ENCODE measurements around the gene MAS1L.
"Not testable (repeated sequence)": the region's sequence is repeated elsewhere in the genome, so short reads cannot be mapped to it uniquely, and the experiment has no call there.

MAS1L gene

GRCh38 chr6:29456971-29457370, 30.8 kb downstream of the MAS1L start, which contains the start of the genes OR11A1 and OR2H1:
OR11A1 (minus strand) TSS chr6:29457071; CDS start chr6:29427641, 29,430 bp downstream.
OR2H1 (plus strand) TSS chr6:29457155; CDS start chr6:29461770, 4,615 bp downstream.
- Histone ChIP-seq H3K79me2 (ENCODE audit: insufficient read depth, low read length) (no peaks in the 10 kb centered on the region), H4K20me1 (ENCODE audit: insufficient read depth, low read length) (no peaks in the 10 kb centered on the region), H3K4me2 (ENCODE audit: low read length) (no peak within 1 kb of the TSS), H3K27ac (ENCODE audit: low read depth, low read length, poor library complexity, severe bottlenecking) (no peak within 1 kb of the TSS), H2AFZ (ENCODE audit: low read length) (no peak within 1 kb of the TSS), H3K4me3 (ENCODE audit: low read depth, low read length, poor library complexity, severe bottlenecking) (no peak within 1 kb of the TSS), H3K9ac (ENCODE audit: low read length) (no peak within 1 kb of the TSS), H3K9me3 (ENCODE audit: low read length) (no peaks in the 10 kb centered on the region), H3K36me3 (ENCODE audit: insufficient read depth, low read length) (no peaks in the 10 kb centered on the region), H3K27me3 (ENCODE audit: insufficient read depth, low read length) (no peaks in the 10 kb centered on the region), H3F3A (ENCODE audit: insufficient read depth, low read length) (no peaks in the 10 kb centered on the region), H3K4me1 (ENCODE audit: insufficient read depth, low read length, severe bottlenecking) (no peaks in the 10 kb centered on the region), H3K9me2 (ENCODE audit: low read depth, low read length) (no peaks in the 10 kb centered on the region; the same call in 1 of the 2 replicates)
- TF ChIP-seq EZH2 (IDR thresholded peaks at IDR 0.05; ENCODE audit: borderline replicate concordance, low read length) (no peak), CTCF (IDR thresholded peaks at IDR 0.05; ENCODE audit: low read length) (no peak)

GRCh38 chr6:29451471-29452193, 36.1 kb downstream of the MAS1L start:
- Histone ChIP-seq H3K4me2 (ENCODE audit: low read length) (no peak overlapping the region), H2AFZ (ENCODE audit: low read length) (no peak overlapping the region), H3K9me2 (ENCODE audit: low read depth, low read length) (no peaks in the 10 kb centered on the region; the same call in 1 of the 2 replicates), H3K79me2 (ENCODE audit: insufficient read depth, low read length) (no peaks in the 10 kb centered on the region), H3K4me1 (ENCODE audit: insufficient read depth, low read length, severe bottlenecking) (no peaks in the 10 kb centered on the region), H4K20me1 (ENCODE audit: insufficient read depth, low read length) (no peaks in the 10 kb centered on the region), H3K9ac (ENCODE audit: low read length) (no peak overlapping the region), H3K27ac (ENCODE audit: low read depth, low read length, poor library complexity, severe bottlenecking) (no peak overlapping the region), H3K4me3 (ENCODE audit: low read depth, low read length, poor library complexity, severe bottlenecking) (no peak overlapping the region), H3F3A (ENCODE audit: insufficient read depth, low read length) (no peaks in the 10 kb centered on the region), H3K27me3 (ENCODE audit: insufficient read depth, low read length) (0 out of 2 replicates have a peak, but pooled peaks cover 3% of the 10 kb centered on the region), H3K9me3 (ENCODE audit: low read length) (no peaks in the 10 kb centered on the region), H3K36me3 (ENCODE audit: insufficient read depth, low read length) (no peaks in the 10 kb centered on the region)
- TF ChIP-seq EZH2 (IDR thresholded peaks at IDR 0.05; ENCODE audit: borderline replicate concordance, low read length) (no peak), CTCF (IDR thresholded peaks at IDR 0.05; ENCODE audit: low read length) (no peak)

- Histone ChIP-seq H3K9me2 (ENCODE audit: low read depth, low read length) (no peaks in the 10 kb centered on the region), H3K4me3 (ENCODE audit: low read depth, low read length, poor library complexity, severe bottlenecking) (no peak overlapping the region), H3K9ac (ENCODE audit: low read length) (no peak overlapping the region), H2AFZ (ENCODE audit: low read length) (no peak overlapping the region), H3K27ac (ENCODE audit: low read depth, low read length, poor library complexity, severe bottlenecking) (no peak overlapping the region), H3K79me2 (ENCODE audit: insufficient read depth, low read length) (no peaks in the 10 kb centered on the region), H3F3A (ENCODE audit: insufficient read depth, low read length) (no peaks in the 10 kb centered on the region), H3K4me2 (ENCODE audit: low read length) (no peak overlapping the region), H4K20me1 (ENCODE audit: insufficient read depth, low read length) (no peaks in the 10 kb centered on the region), H3K4me1 (ENCODE audit: insufficient read depth, low read length, severe bottlenecking) (no peaks in the 10 kb centered on the region), H3K9me3 (ENCODE audit: low read length) (no peaks in the 10 kb centered on the region), H3K27me3 (ENCODE audit: insufficient read depth, low read length) (0 out of 2 replicates have a peak, but pooled peaks cover 3% of the 10 kb centered on the region), H3K36me3 (ENCODE audit: insufficient read depth, low read length) (no peaks in the 10 kb centered on the region)
- TF ChIP-seq EZH2 (IDR thresholded peaks at IDR 0.05; ENCODE audit: borderline replicate concordance, low read length) (no peak), CTCF (IDR thresholded peaks at IDR 0.05; ENCODE audit: low read length) (no peak)
These were observed 40.1 kb downstream of the MAS1L start for GRCh38 chr6:29447670-29448069.

DNA sequence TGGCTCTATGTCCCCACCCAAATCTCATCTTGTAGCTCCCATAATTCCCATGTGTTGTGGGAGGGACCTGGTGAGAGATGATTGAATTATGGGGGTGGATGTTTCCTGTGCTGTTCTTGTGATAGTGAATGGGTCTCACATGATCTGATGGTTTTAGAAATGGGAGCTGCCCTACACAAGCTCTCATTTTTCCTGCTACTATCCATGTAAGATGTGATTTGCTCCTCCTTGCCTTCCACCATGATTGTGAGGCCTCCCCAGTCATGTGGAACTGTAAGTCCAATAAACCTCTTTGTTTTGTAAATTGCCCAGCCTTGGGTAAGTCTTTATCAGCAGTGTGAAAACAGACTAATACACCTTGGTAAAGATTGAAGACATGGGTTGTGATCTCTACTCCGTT, 43.7 kb downstream of the MAS1L start:
- H3K4me1 ChIP-seq (ENCODE audit: insufficient read depth, low read length, severe bottlenecking); H3F3A ChIP-seq (ENCODE audit: insufficient read depth, low read length); H3K4me3 ChIP-seq (ENCODE audit: low read depth, low read length, poor library complexity, severe bottlenecking); H3K9ac ChIP-seq (ENCODE audit: low read length); H3K27ac ChIP-seq (ENCODE audit: low read depth, low read length, poor library complexity, severe bottlenecking); H3K9me3 ChIP-seq (ENCODE audit: low read length); H3K36me3 ChIP-seq (ENCODE audit: insufficient read depth, low read length); H3K27me3 ChIP-seq (ENCODE audit: insufficient read depth, low read length); H3K79me2 ChIP-seq (ENCODE audit: insufficient read depth, low read length); H4K20me1 ChIP-seq (ENCODE audit: insufficient read depth, low read length); H3K4me2 ChIP-seq (ENCODE audit: low read length); H2AFZ ChIP-seq (ENCODE audit: low read length); H3K9me2 ChIP-seq (ENCODE audit: low read depth, low read length): not testable (repeated sequence)

Measured in OCI-LY1 (cell line).